NB4 (cell line): ENCODE results near the gene GRID2.
A peak's percentile ranks its signal among the peaks of the same experiment; 100 is the strongest.

Source experiments
- DNase-seq: peaks from one replicate; pipeline ENCODE4 v3.0.0; 2010; ENCODE audit warnings: low read depth
- H3K4me3 ChIP-seq: one replicate; pipeline ENCODE4 v1.5.1; 2011; ENCODE audit warnings: mild to moderate bottlenecking, low read depth, low read length, moderate library complexity
- MAX ChIP-seq: IDR thresholded peaks from 2 replicates; pipeline ENCODE4 v1.6.1; 2011; ENCODE audit warnings: low read depth, low read length
- MYC ChIP-seq: IDR thresholded peaks from 2 replicates; pipeline ENCODE4 v1.6.1; 2011; ENCODE audit warnings: low read depth, low read length
- POLR2A ChIP-seq: IDR thresholded peaks from 2 replicates; pipeline ENCODE4 v1.6.1; 2011; ENCODE audit warnings: mild to moderate bottlenecking; ENCODE audit not compliant: insufficient read length; ENCODE audit errors: extremely low read depth
- TF ChIP-seq, protein P1 (sequence below): IDR thresholded peaks from one replicate; pipeline ENCODE4 v1.5.1; 2012; ENCODE audit warnings: low read depth, low read length

GRID2 gene

GRCh38 chr4:93779228-93779627, 1475.5 kb downstream of the GRID2 start:
- H3K4me3 ChIP-seq, result no peak overlapping the region
- TF ChIP-seq MAX (no peak), MYC (no peak), POLR2A (no peak)
- TF ChIP-seq, protein P1, sequence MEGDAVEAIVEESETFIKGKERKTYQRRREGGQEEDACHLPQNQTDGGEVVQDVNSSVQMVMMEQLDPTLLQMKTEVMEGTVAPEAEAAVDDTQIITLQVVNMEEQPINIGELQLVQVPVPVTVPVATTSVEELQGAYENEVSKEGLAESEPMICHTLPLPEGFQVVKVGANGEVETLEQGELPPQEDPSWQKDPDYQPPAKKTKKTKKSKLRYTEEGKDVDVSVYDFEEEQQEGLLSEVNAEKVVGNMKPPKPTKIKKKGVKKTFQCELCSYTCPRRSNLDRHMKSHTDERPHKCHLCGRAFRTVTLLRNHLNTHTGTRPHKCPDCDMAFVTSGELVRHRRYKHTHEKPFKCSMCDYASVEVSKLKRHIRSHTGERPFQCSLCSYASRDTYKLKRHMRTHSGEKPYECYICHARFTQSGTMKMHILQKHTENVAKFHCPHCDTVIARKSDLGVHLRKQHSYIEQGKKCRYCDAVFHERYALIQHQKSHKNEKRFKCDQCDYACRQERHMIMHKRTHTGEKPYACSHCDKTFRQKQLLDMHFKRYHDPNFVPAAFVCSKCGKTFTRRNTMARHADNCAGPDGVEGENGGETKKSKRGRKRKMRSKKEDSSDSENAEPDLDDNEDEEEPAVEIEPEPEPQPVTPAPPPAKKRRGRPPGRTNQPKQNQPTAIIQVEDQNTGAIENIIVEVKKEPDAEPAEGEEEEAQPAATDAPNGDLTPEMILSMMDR, result no peak
- no peak for DNase-seq

GRCh38 chr4:93780080-93780479, 1476.3 kb downstream of the GRID2 start:
- H3K4me3 ChIP-seq, result no peak overlapping the region
- no peak for DNase-seq
- TF ChIP-seq, protein P1, result no peak
- no peak for TF ChIP-seq POLR2A
- no peak for TF ChIP-seq MAX

- TF ChIP-seq MYC, result no peak
- TF ChIP-seq MAX, result no peak
- no peak for TF ChIP-seq POLR2A
- TF ChIP-seq, protein P1, result no peak
- DNase-seq, result no peak
- H3K4me3 ChIP-seq, result no peak overlapping the region
These were observed 1477.4 kb downstream of the GRID2 start for GRCh38 chr4:93781198-93781597.

DNA sequence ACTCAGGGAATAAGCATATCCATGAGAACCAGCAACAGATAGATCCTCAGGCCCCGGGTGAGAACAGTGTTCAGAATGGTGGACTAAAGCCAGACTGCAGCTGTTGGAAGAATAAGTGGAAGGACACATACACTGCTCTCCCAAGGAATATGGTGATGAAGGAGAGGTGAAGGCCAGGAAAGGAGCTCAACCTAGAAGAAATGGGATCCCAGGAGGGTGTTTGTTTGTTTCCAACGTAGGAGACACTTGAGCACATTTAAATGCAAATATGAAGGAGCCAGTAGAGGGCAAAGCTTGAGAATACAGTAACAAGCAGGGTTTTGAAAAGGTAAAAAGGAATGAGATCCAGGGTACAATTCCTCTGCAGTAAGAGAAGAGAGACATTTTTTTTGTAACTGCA, 1482.4 kb downstream of the GRID2 start:
- TF ChIP-seq MAX (no peak), POLR2A (no peak), MYC (no peak)
- TF ChIP-seq, protein P1, result no peak
- no peak overlapping the region for H3K4me3 ChIP-seq
- DNase-seq, result no peak

DNA sequence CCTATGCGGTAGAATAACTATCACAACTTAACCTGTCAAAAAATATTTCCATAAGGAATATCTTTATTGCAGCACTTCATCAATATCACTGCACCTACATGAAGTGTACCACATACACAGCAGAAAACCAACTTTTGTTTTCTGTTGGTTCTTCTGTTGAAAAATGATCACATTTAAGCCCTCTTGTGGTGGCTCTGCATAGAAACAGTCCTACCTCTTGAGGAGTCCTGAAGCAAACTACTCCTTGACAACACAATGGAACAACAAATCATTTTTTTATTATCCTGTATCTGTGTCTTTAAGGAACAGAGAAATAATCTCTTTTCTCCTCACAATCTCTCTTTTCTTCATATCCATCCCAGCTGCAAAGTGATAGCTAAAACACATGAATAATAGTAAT, 1484.9 kb downstream of the GRID2 start:
- DNase-seq, result peak; percentile 15
- H3K4me3 ChIP-seq, result no peak overlapping the region
- TF ChIP-seq, protein P1, result peak; percentile 22
- TF ChIP-seq POLR2A, result no peak

GRCh38 chr4:93791570-93792195, 1487.9 kb downstream of the GRID2 start:
- DNase-seq, result peak; percentile 66
- TF ChIP-seq MYC (no peak), POLR2A (no peak), MAX (no peak)
- TF ChIP-seq, protein P1, result peak; percentile 73
- no peak overlapping the region for H3K4me3 ChIP-seq
